Lower leg skin (tissue), 4 donors: ENCODE data around the gene OSBP2. TPM values are rescaled to one million over a fixed set of nuclear protein-coding genes. Genes with fewer than 3 reads are reported as not detected.
A peak's percentile ranks its signal among the peaks of the same experiment; 100 is the strongest.

Experiments
- DNase-seq, 2 donors: peaks; one replicate each; pipeline ENCODE4 v3.0.0-alpha.2; 2019; ENCODE audit warnings: low spot score in 2 of 2
- H3K4me3 ChIP-seq: fragments of 200-600 bp; sonication (generic); 2 replicates; pipeline ENCODE4 v1.5.1; 2017; ENCODE audit warnings: mild to moderate bottlenecking, low read depth; ENCODE audit not compliant: poor library complexity, severe bottlenecking
- CTCF ChIP-seq, 3 donors: fragments of 450-650 bp; IDR thresholded peaks; one replicate each; pipeline ENCODE4 v1.5.1; 2016; ENCODE audit warnings: antibody characterized with exemption in 3 of 3, mild to moderate bottlenecking in 3 of 3, moderate library complexity in 2 of 3
- POLR2A ChIP-seq, 2 donors: fragments of 450-650 bp; IDR thresholded peaks; one replicate each; pipeline ENCODE4 v1.6.1; 2016 to 2017; ENCODE audit warnings: antibody characterized with exemption in 2 of 2, mild to moderate bottlenecking in 1 of 2, moderate library complexity in 1 of 2
- WGBS, 2 donors: methylation state at CpG; one replicate each; pipeline ENCODE4 v1.1.5; 2018; 5-methylcytosine and 5-hydroxymethylcytosine counted together
- intact Hi-C: fragments of 100-400 bp; cut with DNase I; formaldehyde crosslinking; loops from one replicate; pipeline ENCODE4 v1.15.0; 2023; ENCODE audit warnings: low total_unique reads
- total RNA-seq, 4 donors: library from RNA; depleted of rRNA; stranded (reverse); fragments of >200 nt; gene quantifications; one replicate each; pipeline ENCODE4 v1.1.0, GENCODE V29; 2016

Gene OSBP2
- total RNA-seq, 4 donors from 2014 or later = 7.2 to 13.3 (median 10.0) TPM

- 81 to 83% methylated on average over 11 of the region's 11 CpGs for WGBS, 2 donors
- DNase-seq = peak in 1 of 2 donors; percentile 68
- no peak overlapping the region for H3K4me3 ChIP-seq
- TF ChIP-seq POLR2A (IDR thresholded peaks at IDR 0.05) (no peak), CTCF (IDR thresholded peaks at IDR 0.05) (no peak)
- intact Hi-C loops = no loop called here
These were observed 131.2 kb downstream of the OSBP2 start for GRCh38 chr22:30825711-30826505.

- no peak for TF ChIP-seq POLR2A (IDR thresholded peaks at IDR 0.05)
- DNase-seq = peak; percentile 8 to 57
- intact Hi-C loops = no loop called here
- no peak overlapping the region for H3K4me3 ChIP-seq
- 85 to 92% methylated on average over 4 of the region's 4 CpGs for WGBS, 2 donors
These were observed 132.1 kb downstream of the OSBP2 start for GRCh38 chr22:30826670-30827355.

- 91% methylated on average over 6 of the region's 6 CpGs for WGBS, 2 donors
- H3K4me3 ChIP-seq = no peak overlapping the region
- TF ChIP-seq CTCF (IDR thresholded peaks at IDR 0.05) = no peak
- no peak for TF ChIP-seq POLR2A (IDR thresholded peaks at IDR 0.05)
- peak in 1 of 2 donors; percentile 46 for DNase-seq
- intact Hi-C loops = no loop called here
These were observed 133.0 kb downstream of the OSBP2 start for GRCh38 chr22:30827646-30828045.

- WGBS, 2 donors = 94% methylated on average over 14 of the region's 14 CpGs
- TF ChIP-seq CTCF (IDR thresholded peaks at IDR 0.05) (no peak), POLR2A (IDR thresholded peaks at IDR 0.05) (no peak)
- peak in 1 of 2 donors; percentile 57 for DNase-seq
- intact Hi-C loops = no loop called here
- no peak overlapping the region for H3K4me3 ChIP-seq
These were observed 133.8 kb downstream of the OSBP2 start for GRCh38 chr22:30828187-30829155.

- intact Hi-C loops = no loop called here
- DNase-seq = peak in 1 of 2 donors; percentile 72
- TF ChIP-seq CTCF (IDR thresholded peaks at IDR 0.05) = no peak
- no peak for TF ChIP-seq POLR2A (IDR thresholded peaks at IDR 0.05)
- 58 to 61% methylated on average over 12 of the region's 12 CpGs for WGBS, 2 donors
- no peak overlapping the region for H3K4me3 ChIP-seq
These were observed 135.4 kb downstream of the OSBP2 start for GRCh38 chr22:30829901-30830550.
